ENCODE results near the gene CCDC178.

- no peak for TF ChIP-seq CTCF (IDR thresholded peaks at IDR 0.05)
- TF ChIP-seq POLR2A (IDR thresholded peaks at IDR 0.05): no peak
Observed at GRCh38 chr18:33159151-33159550, 281.4 kb downstream of the CCDC178 start.

Measured in esophagus squamous epithelium (tissue), 4 donors.